NCI-H2171 (cell line): Measurements from ENCODE around the gene ANKRD24.
"Not testable (repeated sequence)": the region's sequence is repeated elsewhere in the genome, so short reads cannot be mapped to it uniquely, and the experiment has no call there.

Source experiments
- DNase-seq: peaks from one replicate; lab custom pipeline; 2025; lab: John Stamatoyannopoulos, UW

Gene ANKRD24

DNA sequence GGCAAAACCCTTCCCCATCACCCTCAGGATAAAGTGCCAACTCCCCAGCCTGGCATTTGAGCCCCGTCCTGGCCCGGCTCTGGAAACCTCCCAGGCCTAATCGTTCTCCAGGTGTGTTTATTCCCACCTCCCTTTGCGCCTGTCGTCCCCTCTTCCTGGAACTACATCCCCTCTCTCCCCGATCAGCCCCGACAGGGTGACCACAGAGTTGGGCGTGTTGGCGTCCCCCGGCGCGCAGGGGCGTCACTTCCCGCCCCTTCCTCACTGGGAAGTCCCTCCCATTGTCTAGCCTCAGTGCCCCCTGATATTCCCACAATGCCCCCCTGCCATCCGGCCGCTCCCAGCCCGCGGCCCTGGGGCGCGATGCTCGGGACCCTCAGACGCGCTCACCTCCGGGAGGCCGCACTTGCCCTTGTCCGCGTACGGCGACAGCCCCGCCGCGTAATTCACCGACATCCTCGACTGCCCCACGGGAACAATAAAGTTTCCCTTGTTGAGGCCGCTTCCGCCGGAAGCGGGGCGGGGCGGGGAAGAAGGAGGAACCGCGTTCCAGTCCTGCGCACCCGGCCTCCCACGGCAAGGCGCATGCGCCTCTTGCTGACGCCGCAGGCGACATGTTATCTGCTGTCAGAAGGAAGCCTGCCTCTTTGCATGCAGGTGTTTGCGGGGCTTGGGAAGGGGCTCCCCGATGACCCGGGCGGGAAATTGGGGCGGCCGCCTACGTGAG, at the start of gene ANKRD24, which contains the start of gene SIRT6:
ANKRD24 (plus strand) TSS at position 606 of the 727 bp plus-strand sequence. CDS start 3,737 bp downstream, outside the sequence.
SIRT6 (minus strand) TSS at position 480 of the 727 bp plus-strand sequence; CDS start at position 456, 24 bp downstream.
- DNase-seq: peak; percentile 96

DNA sequence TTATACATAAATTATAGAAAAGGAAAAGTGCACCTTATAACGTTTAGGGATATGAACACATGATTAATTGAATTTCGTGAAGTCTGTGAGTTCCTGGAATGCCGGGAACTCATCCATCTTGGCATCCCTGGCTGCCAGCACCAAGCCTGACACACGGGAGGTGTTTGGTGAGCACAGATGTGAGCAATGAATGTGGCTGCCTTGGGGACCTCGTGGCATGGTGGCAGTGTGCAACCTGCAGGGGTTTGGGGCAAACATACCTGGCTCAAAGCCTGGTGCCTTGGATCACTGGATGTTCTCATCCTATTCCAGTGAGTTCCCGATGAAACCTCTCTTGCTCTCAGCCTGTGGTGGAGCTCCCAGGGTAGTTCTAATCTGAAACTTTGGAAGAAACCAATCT, 48.1 kb upstream of the ANKRD24 start:
- no peak for DNase-seq

DNA sequence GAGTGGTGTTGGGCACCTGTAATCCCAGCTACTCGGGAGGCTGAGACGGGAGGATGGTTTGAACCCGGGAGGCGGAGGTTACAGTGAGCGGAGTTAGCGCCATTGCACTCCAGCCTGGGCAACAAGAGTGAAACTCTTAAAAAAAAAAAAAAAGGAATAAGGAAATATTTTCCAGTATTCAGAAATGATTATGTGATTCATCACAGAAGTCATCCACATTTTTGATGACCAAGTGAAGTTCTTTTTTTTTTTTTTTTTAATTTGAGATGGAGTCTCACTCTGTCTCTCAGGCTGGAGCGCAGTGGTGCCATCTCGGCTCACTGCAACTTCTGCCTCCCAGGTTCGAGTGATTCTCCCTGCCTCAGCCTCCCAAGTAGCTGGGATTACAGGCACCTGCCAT, 47.1 kb upstream of the ANKRD24 start:
- not testable (repeated sequence) for DNase-seq

- no peak for DNase-seq
Observed at GRCh38 chr19:4136680-4137088, 45.8 kb upstream of the ANKRD24 start.

- no peak for DNase-seq
Observed at GRCh38 chr19:4138445-4138844, 44.0 kb upstream of the ANKRD24 start.

DNA sequence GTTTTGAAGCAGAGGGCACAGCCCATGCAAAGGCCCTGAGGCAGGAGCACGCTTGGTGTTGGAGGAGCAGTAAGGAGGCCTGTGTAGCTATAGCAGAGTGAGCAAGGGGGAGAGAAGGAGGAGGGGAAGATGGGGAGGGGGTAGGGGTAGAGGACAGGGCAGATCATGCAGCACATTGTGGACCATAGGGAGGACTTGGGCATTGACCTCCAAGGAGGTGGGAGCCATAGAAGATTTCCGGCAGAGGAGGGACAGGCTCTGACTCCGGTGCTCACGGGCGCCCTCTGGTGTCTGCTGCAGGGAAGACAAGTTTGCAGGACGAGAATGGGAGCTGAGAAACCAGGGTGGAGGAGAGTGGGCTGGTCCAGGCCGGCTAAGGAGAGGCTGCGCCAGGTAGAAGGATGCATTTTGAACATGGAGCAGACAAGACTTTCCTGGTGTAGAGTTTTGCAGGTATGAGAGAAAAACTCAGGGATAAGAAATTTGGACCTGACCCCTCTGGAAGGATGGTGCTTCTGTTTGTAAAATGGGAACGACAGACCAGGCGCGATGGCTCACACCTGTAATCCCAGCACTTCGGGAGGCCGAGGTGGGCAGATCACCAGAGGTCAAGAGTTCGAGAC, 42.8 kb upstream of the ANKRD24 start:
- no peak for DNase-seq

DNA sequence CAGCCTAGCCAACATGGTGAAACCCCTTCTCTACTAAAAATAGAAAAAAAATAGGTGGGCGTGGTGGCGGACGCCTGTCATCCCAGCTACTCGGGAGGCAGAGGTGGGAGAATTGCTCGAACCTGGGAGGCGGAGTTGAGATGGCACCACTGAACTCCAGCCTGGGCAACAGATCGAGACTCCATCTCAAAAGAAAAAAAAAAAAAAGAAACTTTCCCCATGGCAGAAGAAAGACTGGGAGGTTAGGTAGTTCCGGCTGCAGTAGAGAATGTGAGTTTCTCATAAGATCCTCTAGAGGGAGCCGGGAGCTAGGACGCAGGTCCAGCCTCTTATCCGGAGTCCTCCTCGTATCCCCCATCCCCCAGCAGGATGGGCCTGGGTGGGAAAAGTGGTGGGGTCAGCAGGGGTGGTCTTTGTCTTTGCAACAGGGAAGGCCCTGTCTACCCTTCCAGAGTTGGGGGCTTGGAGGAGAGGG, 42.2 kb upstream of the ANKRD24 start:
- peak; percentile 74 for DNase-seq

DNA sequence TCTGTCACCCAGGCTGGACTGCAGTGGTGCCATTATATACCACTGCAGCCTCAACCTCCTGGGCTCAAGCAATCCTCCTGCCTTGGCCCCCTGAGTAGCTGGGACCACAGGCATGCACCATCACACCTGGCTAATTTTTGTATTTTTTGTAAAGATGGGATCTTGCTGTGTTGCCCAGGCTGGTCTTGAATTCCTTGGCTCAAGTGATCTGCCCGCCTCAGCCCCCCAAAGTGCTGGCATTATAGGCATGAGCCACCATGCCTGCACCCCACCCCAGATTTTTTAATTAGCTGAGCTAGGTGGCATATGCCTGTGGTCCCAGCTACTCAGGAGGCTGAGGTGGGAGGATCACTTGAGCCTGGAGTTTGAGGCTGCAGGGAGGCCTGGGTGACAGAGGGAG, 39.6 kb upstream of the ANKRD24 start:
- not testable (repeated sequence) for DNase-seq

GRCh38 chr19:4144666-4145249, 37.7 kb upstream of the ANKRD24 start:
- no peak for DNase-seq

DNA sequence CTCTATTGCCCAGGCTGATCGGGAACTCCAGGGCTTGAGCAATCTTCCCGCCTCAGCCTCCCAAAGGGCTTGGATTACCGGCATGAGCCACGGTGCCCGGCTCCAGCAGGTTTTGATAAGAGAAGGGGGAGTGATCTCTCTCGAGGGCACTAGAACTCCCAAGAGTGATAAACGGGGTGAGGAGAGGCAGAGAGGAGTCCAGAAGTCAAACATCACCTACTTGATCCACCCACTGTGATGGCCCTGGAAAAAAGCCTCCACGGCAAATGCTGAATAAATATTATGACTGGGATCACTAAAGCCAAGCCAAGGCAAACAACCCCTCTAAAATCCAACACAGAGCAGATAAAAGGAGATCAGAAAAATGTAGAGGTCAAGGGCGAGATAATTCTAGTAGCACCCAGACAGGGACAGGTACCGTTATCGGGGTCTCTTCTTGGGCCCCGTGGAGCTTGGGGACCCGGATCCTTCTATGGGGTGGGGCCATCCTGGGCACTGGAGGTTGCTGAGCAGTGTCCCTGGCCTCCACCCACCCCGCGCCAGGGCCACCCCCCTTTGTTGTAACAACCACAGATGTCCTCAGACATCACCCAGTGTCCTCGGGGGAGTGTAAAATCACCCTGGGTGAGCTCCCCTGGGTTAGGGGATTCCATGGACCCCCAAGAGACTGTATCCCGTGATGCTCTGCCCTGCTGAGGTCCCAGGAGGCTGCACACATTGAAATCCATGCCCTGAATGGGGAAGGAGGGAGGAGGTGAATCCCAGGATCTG, 32.8 kb upstream of the ANKRD24 start:
- DNase-seq: no peak

DNA sequence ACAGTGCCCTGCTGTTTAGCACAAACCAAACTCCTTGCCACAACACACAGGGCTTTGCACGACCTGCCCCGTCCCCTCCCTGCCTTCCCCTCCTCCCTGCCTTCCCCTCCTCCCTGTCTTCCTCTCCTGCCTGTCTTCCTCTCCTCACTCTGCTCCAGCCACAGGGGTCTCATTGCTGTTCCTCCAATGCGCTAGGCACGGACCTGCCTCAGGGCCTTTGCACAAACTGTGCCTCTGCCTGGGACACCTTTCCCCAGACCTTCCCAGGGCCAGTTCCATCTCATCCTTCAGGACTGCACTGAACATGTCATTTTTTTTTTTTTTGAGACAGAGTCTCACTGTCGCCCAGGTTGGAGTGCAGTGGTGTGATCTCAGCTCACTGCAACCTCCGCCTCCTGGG, 30.9 kb upstream of the ANKRD24 start:
- DNase-seq: no peak

DNA sequence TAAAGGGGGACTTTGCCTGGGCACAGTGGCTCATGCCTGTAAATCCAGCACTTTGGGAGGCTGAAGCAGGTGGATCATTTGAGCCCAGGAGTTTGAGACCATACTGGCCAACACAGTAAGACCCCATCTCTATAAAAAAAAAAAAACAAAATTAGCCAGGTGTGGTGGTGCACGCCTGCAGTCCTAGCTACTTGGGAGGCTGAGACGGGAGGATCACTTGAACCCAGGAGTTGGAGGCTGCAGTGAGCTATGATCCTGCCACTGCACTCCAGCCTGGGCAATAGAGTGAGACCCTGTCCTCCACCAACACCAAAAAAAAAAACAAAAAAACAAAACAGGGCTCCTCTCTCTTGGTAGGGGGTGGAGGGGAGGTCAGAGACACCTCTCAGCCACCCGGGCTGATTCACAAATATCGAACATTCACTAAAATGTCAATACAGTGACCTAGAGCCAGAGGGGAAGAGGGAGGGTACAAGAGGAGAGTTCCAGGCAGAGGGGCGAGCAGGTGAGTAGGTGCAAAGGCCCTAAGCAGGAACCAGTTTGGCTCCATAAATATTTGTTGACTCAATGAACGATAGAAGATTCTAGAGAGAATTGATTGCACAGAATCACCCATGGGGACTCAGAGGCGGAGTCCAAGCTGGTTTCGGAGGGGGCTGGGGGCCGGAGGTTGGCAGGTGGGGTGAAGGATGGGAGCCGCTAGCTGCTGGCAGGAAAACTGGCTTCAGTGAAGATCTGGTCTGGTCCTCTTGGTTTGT, 30.1 kb upstream of the ANKRD24 start:
- no peak for DNase-seq

DNA sequence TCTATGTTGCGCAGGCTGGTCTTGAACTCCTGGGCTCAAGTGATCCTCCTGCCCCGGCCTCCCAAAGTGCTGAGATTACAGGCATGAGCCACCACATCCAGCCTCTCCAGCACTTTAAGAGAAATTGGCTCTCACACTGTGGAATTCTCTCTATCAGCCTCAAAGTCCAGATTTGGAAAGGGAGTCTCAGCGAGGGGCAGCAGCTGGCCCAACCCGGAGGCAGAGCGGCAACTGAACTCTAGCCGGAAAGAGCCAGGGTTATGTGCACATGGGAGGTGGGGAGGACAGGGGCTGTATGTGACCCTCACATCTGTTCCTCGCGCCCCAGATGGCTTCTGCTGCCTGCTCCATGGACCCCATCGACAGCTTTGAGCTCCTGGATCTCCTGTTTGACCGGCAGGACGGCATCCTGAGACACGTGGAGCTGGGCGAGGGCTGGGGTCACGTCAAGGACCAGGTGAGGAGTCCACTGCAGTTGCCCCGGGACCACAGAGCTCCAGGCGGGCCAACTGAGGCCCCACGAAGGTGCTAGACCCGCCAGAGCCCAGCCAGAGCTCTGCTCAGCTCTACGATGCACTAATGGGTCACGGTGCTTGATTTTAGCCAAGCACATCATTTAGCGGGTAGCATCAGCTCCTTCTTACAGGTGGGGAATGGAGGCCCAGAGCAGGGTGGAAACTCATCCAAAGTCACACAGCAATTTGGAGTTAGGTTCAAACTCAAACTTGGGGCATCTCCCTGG, 27.7 kb upstream of the ANKRD24 start:
- no peak for DNase-seq

DNA sequence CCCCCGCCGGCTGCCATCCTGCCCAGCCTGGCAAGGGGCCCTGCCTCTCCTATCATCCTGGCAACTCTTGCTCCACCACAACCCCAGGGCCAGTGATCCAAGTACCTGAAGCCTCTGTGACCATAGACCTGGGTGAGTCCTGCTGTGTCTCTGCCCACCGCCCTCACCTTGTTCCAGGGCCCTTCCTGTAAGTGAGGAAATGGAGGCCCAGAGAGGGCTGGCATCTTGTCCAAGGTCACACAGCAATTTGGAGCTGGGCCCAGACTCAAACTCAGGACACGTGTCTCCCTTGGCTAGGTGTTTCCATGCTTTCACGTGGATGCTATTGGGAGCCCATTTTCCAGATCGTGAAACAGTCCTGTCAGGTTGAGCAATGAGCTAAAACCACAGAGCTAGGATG, 25.3 kb upstream of the ANKRD24 start:
- no peak for DNase-seq

DNA sequence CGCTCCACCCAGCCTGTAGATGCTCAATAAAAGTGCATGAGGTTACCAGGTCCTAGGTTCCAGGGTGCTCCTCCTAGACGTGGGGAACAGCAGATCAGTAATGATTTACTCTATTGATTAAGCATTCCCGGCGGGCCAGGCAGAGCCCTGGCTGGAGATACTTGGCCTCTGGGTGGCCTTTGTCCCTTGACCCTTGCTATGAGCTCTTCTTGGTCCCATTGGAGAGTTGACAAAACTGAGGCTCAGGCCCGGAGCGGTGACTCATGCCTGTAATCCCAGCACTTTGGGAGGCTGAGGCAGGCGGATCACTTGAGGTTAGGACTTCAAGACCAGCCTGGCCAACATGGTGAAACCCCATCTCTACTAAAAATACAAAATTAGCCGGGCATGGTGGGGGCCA, 24.5 kb upstream of the ANKRD24 start:
- DNase-seq: not testable (repeated sequence)

DNA sequence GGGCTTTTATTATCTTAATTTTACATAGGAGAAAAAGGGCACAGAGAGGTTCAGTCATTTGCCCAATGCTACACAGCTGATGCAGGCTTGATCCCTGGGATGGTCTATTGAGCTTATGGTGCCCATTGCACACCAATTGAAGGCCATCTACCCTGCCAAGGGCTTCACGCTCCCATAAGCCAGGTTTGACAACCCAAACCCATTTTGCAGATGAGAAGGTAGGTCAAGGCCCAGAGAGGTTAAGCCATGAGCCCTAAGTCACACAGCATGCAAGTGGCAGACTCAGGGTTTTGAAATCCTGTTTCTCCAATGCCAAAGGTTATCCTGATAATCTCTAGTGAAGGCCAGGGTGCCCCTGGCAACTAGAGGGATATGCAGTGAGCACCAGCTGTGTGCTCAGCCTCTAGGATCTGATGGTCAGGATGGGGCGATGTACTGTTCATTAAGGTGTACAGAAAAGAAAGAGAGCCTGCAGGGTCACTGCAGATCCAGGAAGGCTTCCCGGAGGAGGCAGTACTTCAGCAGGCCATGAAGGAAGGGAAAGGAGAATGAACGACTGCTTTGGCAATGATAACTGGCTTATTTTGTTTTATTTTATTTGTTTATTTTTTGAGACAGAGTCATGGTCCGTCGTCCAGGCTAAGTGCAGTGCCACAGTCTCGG, 20.9 kb upstream of the ANKRD24 start:
- no peak for DNase-seq

DNA sequence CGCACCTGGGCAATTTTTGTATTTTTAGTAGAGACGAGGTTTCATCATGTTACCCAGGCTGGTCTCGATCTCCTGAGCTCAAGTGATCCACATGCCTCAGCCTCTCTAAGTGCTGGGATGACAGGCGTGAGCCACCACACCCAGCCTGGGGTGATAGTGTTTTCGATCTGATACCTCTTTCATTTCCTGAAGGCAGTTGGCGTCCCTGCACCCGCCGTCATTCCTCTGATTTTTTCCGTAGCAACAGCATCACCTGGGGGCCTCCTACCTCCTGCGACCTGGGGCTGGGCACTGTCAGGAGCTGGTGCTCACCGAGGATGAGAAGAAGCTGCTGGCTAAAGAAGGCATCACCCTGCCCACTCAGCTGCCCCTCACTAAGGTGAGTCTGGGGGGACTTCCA, 18.2 kb upstream of the ANKRD24 start:
- DNase-seq: no peak

- DNase-seq: no peak
Observed at GRCh38 chr19:4171676-4172075, 10.8 kb upstream of the ANKRD24 start.

GRCh38 chr19:4172861-4173473, 9.5 kb upstream of the ANKRD24 start:
- DNase-seq: peak; percentile 57
